Neural cell (in vitro differentiated cells): Measurements from ENCODE around the gene FAM184A. TPM values are rescaled to one million over a fixed set of nuclear protein-coding genes. Genes with fewer than 3 reads are reported as not detected.

Experiments
- H2AFZ ChIP-seq: fragments of 200-600, 300-800 bp; sonication (generic), shearing (Covaris generic); 2 replicates; pipeline ENCODE4 v1.6.0; 2014; ENCODE audit warnings: low read depth, mild to moderate bottlenecking, antibody characterized with exemption, low read length, moderate library complexity
- H3F3A ChIP-seq: fragments of 200-600 bp; shearing (Covaris generic); 2 replicates; pipeline ENCODE4 v1.6.1; 2016; ENCODE audit warnings: mild to moderate bottlenecking, moderate library complexity, mixed read lengths, antibody characterized with exemption, low read length; ENCODE audit not compliant: insufficient read depth, poor library complexity, severe bottlenecking
- H3K27ac ChIP-seq: fragments of 200-600, 300-800 bp; sonication (generic), shearing (Covaris generic); 2 replicates; pipeline ENCODE4 v1.5.1; 2014; ENCODE audit warnings: mild to moderate bottlenecking, low read length, moderate library complexity
- H3K27me3 ChIP-seq: fragments of 300-800, 200-600 bp; sonication (generic), shearing (Covaris generic); 2 replicates; pipeline ENCODE4 v1.6.0; 2014; ENCODE audit warnings: mild to moderate bottlenecking, low read depth, low read length, moderate library complexity; ENCODE audit not compliant: insufficient read depth
- H3K36me3 ChIP-seq: fragments of 300-800, 200-600 bp; sonication (generic), shearing (Covaris generic); 2 replicates; pipeline ENCODE4 v1.5.1; 2014; ENCODE audit warnings: mild to moderate bottlenecking, antibody characterized with exemption, low read length, moderate library complexity; ENCODE audit not compliant: insufficient read depth
- H3K4me2 ChIP-seq: fragments of 300-800, 200-600 bp; sonication (generic), shearing (Covaris generic); 2 replicates; pipeline ENCODE4 v1.6.0; 2014; ENCODE audit warnings: mild to moderate bottlenecking, low read length
- H3K4me3 ChIP-seq: fragments of 300-800, 200-600 bp; sonication (generic), shearing (Covaris generic); 2 replicates; pipeline ENCODE4 v1.5.1; 2014; ENCODE audit warnings: mild to moderate bottlenecking, low read length, moderate library complexity
- H3K79me2 ChIP-seq: fragments of 200-600 bp; shearing (Covaris generic); replicated peaks from 2 replicates; pipeline ENCODE4 v1.6.0; 2014; ENCODE audit warnings: mild to moderate bottlenecking, low read length, moderate library complexity; ENCODE audit not compliant: insufficient read depth
- H3K9ac ChIP-seq: fragments of 300-800, 200-600 bp; sonication (generic), shearing (Covaris generic); 2 replicates; pipeline ENCODE4 v1.6.1; 2016; ENCODE audit warnings: mild to moderate bottlenecking, low read length, mixed read lengths
- H3K9me2 ChIP-seq: fragments of 200-600 bp; shearing (Covaris generic); 2 replicates; pipeline ENCODE4 v1.6.1; 2016; ENCODE audit warnings: mild to moderate bottlenecking, low read length, mixed read lengths; ENCODE audit not compliant: insufficient read depth
- H3K9me3 ChIP-seq: fragments of 200-600, 300-800 bp; sonication (generic), shearing (Covaris generic); 2 replicates; pipeline ENCODE4 v1.6.1; 2016; ENCODE audit warnings: mild to moderate bottlenecking, mixed run types, low read length, moderate library complexity, mixed read lengths
- H4K20me1 ChIP-seq: fragments of 200-600 bp; shearing (Covaris generic); 2 replicates; pipeline ENCODE4 v1.6.1; 2016; ENCODE audit warnings: mild to moderate bottlenecking, mixed run types; ENCODE audit not compliant: insufficient read depth
- EP300 ChIP-seq: fragments of 450-650 bp; conservative IDR thresholded peaks from 2 replicates; pipeline ENCODE4 v1.6.1; 2014; ENCODE audit warnings: antibody characterized with exemption, mild to moderate bottlenecking, moderate library complexity; ENCODE audit not compliant: poor library complexity, severe bottlenecking
- EZH2 ChIP-seq: fragments of 200-600, 300-800 bp; shearing (Covaris generic), sonication (generic); IDR thresholded peaks from 2 replicates; pipeline ENCODE4 v1.6.1; 2014; ENCODE audit warnings: antibody characterized with exemption, low read length, borderline replicate concordance, mild to moderate bottlenecking; ENCODE audit not compliant: insufficient read depth, poor library complexity, severe bottlenecking
- MXI1 ChIP-seq: fragments of 450-650 bp; conservative IDR thresholded peaks from 2 replicates; pipeline ENCODE4 v1.6.1; 2014; ENCODE audit warnings: antibody characterized with exemption, mild to moderate bottlenecking; ENCODE audit not compliant: poor library complexity, severe bottlenecking
- POLR2AphosphoS5 ChIP-seq: IDR thresholded peaks from 2 replicates; pipeline ENCODE4 v1.6.1; 2012
- RAD21 ChIP-seq: fragments of 450-650 bp; conservative IDR thresholded peaks from 2 replicates; pipeline ENCODE4 v1.6.1; 2014; ENCODE audit warnings: antibody characterized with exemption, mild to moderate bottlenecking, moderate library complexity
- SMC3 ChIP-seq: fragments of 450-650 bp; conservative IDR thresholded peaks from 2 replicates; pipeline ENCODE4 v1.6.1; 2014; ENCODE audit warnings: antibody characterized with exemption, mild to moderate bottlenecking, moderate library complexity; ENCODE audit not compliant: poor library complexity
- TAF1 ChIP-seq: IDR thresholded peaks from 2 replicates; pipeline ENCODE4 v1.6.1; 2012; ENCODE audit warnings: low read depth
- polyA plus RNA-seq: library from polyadenylated mRNA; depleted of rRNA; stranded (reverse); fragments of >200 nt; gene quantifications from 2 replicates; pipeline ENCODE4 v1.2.3, GENCODE V29; 2014
- TF ChIP-seq, protein P1 (sequence below): fragments of 450-650 bp; IDR thresholded peaks from 2 replicates; pipeline ENCODE4 v1.5.1; 2014; ENCODE audit warnings: antibody characterized with exemption, mild to moderate bottlenecking, moderate library complexity; ENCODE audit not compliant: poor library complexity, severe bottlenecking
- TF ChIP-seq, protein P2 (sequence below): IDR thresholded peaks from 2 replicates; pipeline ENCODE4 v1.6.1; 2012; ENCODE audit warnings: borderline replicate concordance

FAM184A gene
- polyA plus RNA-seq, 1 donor from 2014 or later, result 47.5 TPM

DNA sequence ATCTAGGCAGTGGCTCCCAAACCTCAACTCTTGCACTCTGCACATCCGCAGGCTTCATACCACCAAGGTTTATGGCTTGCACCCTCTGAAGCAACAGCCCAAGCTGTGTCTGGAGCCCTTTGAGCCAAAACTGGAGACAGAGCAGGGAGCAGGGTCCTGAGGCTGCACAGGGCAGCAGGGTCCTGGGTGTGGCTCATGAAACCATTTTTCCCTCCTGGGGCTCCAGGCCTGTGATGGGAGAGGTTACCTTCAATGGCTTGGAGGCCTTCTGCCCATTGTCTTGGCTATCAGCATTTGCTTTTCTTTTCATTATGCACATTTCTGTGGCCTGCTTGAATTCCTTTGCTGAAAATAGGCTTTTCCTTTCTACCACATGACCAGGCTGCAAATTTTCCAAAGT lies 6.3 kb upstream of the FAM184A start:
- Histone ChIP-seq H2AFZ (no peak overlapping the region), H3K9ac (no peak overlapping the region), H3K79me2 (no peaks in the 10 kb centered on the region), H3K4me2 (no peak overlapping the region), H3K4me3 (no peak overlapping the region), H3K27me3 (no peaks in the 10 kb centered on the region), H3F3A (no peaks in the 10 kb centered on the region), H3K36me3 (no peaks in the 10 kb centered on the region), H3K9me3 (peaks cover 8% of the 10 kb centered on the region), H4K20me1 (no peaks in the 10 kb centered on the region), H3K27ac (no peak overlapping the region), H3K9me2 (no peaks in the 10 kb centered on the region)
- TF ChIP-seq MXI1 (no peak), RAD21 (no peak), EZH2 (no peak), SMC3 (no peak)
- TF ChIP-seq, protein P1, sequence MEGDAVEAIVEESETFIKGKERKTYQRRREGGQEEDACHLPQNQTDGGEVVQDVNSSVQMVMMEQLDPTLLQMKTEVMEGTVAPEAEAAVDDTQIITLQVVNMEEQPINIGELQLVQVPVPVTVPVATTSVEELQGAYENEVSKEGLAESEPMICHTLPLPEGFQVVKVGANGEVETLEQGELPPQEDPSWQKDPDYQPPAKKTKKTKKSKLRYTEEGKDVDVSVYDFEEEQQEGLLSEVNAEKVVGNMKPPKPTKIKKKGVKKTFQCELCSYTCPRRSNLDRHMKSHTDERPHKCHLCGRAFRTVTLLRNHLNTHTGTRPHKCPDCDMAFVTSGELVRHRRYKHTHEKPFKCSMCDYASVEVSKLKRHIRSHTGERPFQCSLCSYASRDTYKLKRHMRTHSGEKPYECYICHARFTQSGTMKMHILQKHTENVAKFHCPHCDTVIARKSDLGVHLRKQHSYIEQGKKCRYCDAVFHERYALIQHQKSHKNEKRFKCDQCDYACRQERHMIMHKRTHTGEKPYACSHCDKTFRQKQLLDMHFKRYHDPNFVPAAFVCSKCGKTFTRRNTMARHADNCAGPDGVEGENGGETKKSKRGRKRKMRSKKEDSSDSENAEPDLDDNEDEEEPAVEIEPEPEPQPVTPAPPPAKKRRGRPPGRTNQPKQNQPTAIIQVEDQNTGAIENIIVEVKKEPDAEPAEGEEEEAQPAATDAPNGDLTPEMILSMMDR, result no peak

DNA sequence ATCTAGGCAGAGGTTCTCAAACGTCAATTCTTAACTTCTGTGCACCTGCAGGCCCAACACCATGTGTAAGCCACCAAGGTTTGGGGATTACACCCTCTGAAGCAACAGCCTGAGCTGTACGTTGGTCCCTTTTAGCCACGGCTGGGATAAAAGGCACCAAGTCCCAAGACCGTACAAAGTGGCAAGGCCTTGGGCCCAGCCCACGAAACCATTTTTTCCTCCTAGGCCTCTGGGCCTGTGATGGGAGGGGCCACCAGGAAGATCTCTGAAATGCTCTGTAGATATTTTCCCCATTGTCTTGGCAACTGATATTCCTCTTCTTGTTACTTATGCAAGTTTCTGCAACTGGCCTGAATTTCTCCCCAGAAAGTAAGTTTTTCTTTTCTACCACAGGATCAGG lies 4.5 kb upstream of the FAM184A start:
- no peak overlapping the region for H2AFZ ChIP-seq
- H3K36me3 ChIP-seq, result no peaks in the 10 kb centered on the region
- H3K9me2 ChIP-seq, result no peaks in the 10 kb centered on the region
- no peak overlapping the region for H3K4me2 ChIP-seq
- H3K27me3 ChIP-seq, result no peaks in the 10 kb centered on the region
- H3K4me3 ChIP-seq, result no peak overlapping the region
- no peak overlapping the region for H3K9ac ChIP-seq
- H3K27ac ChIP-seq, result no peak overlapping the region
- H3K79me2 ChIP-seq, result no peaks in the 10 kb centered on the region
- no peaks in the 10 kb centered on the region for H4K20me1 ChIP-seq
- no peaks in the 10 kb centered on the region for H3F3A ChIP-seq
- H3K9me3 ChIP-seq, result peaks cover 8% of the 10 kb centered on the region
- TF ChIP-seq TAF1, result no peak
- TF ChIP-seq MXI1, result no peak
- TF ChIP-seq EP300, result no peak
- no peak for TF ChIP-seq POLR2AphosphoS5
- no peak for TF ChIP-seq SMC3
- TF ChIP-seq, protein P1, result no peak

DNA sequence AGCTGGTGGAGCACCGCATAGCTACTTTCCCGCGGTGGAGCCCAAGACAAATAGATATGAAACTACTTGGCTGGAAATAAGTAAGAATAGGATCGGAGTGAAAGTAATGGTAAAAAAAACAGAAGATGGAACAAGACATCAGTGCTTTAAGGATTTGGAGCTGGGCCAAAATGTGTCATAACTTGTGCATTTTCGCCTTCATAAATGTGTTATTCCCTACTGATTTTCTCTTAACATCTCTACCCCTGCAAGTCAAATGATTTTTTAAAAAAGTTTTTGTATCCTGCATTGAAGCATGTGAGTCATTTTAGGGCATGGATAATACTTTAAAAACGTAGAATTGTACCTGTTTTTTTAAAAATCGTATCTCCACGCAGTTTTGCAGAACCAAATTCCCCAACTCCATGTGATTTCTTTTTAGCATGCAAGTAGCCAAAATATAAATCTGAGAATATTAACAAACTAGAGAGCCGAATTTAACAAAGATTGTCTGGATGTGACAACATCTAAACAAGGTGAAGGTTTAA lies 882 bp upstream of the FAM184A start:
- Histone ChIP-seq H3K9ac (peak overlapping the region; percentile 70), H3K79me2 (no peaks in the 10 kb centered on the region), H3K27ac (peak overlapping the region; percentile 45), H4K20me1 (no peaks in the 10 kb centered on the region), H3K9me3 (peaks cover 3% of the 10 kb centered on the region), H3K9me2 (no peaks in the 10 kb centered on the region), H3K36me3 (no peaks in the 10 kb centered on the region), H2AFZ (peak overlapping the region; percentile 58), H3K4me3 (peak overlapping the region; percentile 85), H3K27me3 (no peaks in the 10 kb centered on the region), H3F3A (no peaks in the 10 kb centered on the region), H3K4me2 (peak overlapping the region; percentile 90)
- TF ChIP-seq POLR2AphosphoS5 (no peak), MXI1 (no peak), RAD21 (no peak), TAF1 (no peak), EP300 (no peak), EZH2 (no peak), SMC3 (no peak)
- TF ChIP-seq, protein P1, result no peak
- TF ChIP-seq, protein P2, sequence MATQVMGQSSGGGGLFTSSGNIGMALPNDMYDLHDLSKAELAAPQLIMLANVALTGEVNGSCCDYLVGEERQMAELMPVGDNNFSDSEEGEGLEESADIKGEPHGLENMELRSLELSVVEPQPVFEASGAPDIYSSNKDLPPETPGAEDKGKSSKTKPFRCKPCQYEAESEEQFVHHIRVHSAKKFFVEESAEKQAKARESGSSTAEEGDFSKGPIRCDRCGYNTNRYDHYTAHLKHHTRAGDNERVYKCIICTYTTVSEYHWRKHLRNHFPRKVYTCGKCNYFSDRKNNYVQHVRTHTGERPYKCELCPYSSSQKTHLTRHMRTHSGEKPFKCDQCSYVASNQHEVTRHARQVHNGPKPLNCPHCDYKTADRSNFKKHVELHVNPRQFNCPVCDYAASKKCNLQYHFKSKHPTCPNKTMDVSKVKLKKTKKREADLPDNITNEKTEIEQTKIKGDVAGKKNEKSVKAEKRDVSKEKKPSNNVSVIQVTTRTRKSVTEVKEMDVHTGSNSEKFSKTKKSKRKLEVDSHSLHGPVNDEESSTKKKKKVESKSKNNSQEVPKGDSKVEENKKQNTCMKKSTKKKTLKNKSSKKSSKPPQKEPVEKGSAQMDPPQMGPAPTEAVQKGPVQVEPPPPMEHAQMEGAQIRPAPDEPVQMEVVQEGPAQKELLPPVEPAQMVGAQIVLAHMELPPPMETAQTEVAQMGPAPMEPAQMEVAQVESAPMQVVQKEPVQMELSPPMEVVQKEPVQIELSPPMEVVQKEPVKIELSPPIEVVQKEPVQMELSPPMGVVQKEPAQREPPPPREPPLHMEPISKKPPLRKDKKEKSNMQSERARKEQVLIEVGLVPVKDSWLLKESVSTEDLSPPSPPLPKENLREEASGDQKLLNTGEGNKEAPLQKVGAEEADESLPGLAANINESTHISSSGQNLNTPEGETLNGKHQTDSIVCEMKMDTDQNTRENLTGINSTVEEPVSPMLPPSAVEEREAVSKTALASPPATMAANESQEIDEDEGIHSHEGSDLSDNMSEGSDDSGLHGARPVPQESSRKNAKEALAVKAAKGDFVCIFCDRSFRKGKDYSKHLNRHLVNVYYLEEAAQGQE, result no peak
